Natural killer cell (primary cell): ENCODE data around the gene CPEB2. TPM values are rescaled to one million over a fixed set of nuclear protein-coding genes. Genes with fewer than 3 reads are reported as not detected.

Source experiments
- ATAC-seq, 3 donors: fragments of 150-1000 bp in 2 of 3; fragments of 200-7000 bp in 1 of 3; cut with Tn5 transposase; 1 replicate in 1 of 3; 2 replicates in 2 of 3; pipeline ENCODE4 v1.10.0; 2021; ENCODE audit warnings: mild to moderate bottlenecking in 2 of 3, moderate library complexity in 2 of 3
- DNase-seq, 2 donors: peaks; one replicate each; pipeline versions ENCODE4 v3.0.0 to v3.0.0-alpha.2; 2013 to 2021; ENCODE audit warnings: mixed read lengths in 1 of 2
- H3K27ac ChIP-seq: one replicate; pipeline ENCODE4 v1.5.1; 2013; ENCODE audit warnings: mild to moderate bottlenecking, low read length
- H3K27me3 ChIP-seq: one replicate; pipeline ENCODE4 v1.6.1; 2013; ENCODE audit warnings: low read length; ENCODE audit not compliant: control insufficient read depth, insufficient read depth
- H3K36me3 ChIP-seq: one replicate; pipeline ENCODE4 v1.6.1; 2013; ENCODE audit warnings: low read length; ENCODE audit not compliant: control insufficient read depth, insufficient read depth
- H3K4me1 ChIP-seq: one replicate; pipeline ENCODE4 v1.6.1; 2013; ENCODE audit warnings: low read length; ENCODE audit not compliant: control insufficient read depth, insufficient read depth
- H3K4me3 ChIP-seq: one replicate; pipeline ENCODE4 v1.5.1; 2013; ENCODE audit warnings: low read length
- H3K9me3 ChIP-seq: one replicate; pipeline ENCODE4 v1.6.1; 2013; ENCODE audit warnings: low read length; ENCODE audit not compliant: control insufficient read depth, insufficient read depth
- H3K27ac Mint-ChIP-seq, 2 donors: one replicate each; pipeline ENCODE4 v1.8.0; 2022; ENCODE audit warnings: mild to moderate bottlenecking in 2 of 2, mixed read lengths in 2 of 2, moderate library complexity in 1 of 2
- H3K27me3 Mint-ChIP-seq, 2 donors: one replicate each; pipeline ENCODE4 v1.8.0; 2022; ENCODE audit warnings: low read depth in 2 of 2, mixed read lengths in 2 of 2
- H3K36me3 Mint-ChIP-seq: one replicate; pipeline ENCODE4 v1.8.0; 2022; ENCODE audit warnings: mixed read lengths
- H3K4me1 Mint-ChIP-seq, 2 donors: one replicate each; pipeline ENCODE4 v1.8.0; 2022; ENCODE audit warnings: mixed read lengths in 2 of 2
- H3K4me3 Mint-ChIP-seq: one replicate; pipeline ENCODE4 v1.8.0; 2022; ENCODE audit warnings: mild to moderate bottlenecking, moderate library complexity, mixed read lengths
- H3K9me3 Mint-ChIP-seq, 2 donors: one replicate each; pipeline ENCODE4 v1.8.0; 2022; ENCODE audit warnings: mixed read lengths in 2 of 2
- CTCF ChIP-seq: fragments of 200-600 bp; IDR thresholded peaks from one replicate; pipeline ENCODE4 v1.8.0; 2022; ENCODE audit warnings: antibody characterized with exemption
- WGBS: methylation state at CpG from one replicate; pipeline ENCODE4 v1.1.7; 2013; ENCODE audit warnings: missing lambda C conversion rate; ENCODE audit not compliant: insufficient coverage; 5-methylcytosine and 5-hydroxymethylcytosine counted together
- intact Hi-C: fragments of 100-400 bp; cut with micrococcal nuclease; formaldehyde crosslinking; loops from one replicate; pipeline ENCODE4 v1.14.2; 2022
- total RNA-seq, 4 donors: library from RNA; stranded (reverse); fragments of 120-200 nt in 1 of 4; gene quantifications; one replicate each; pipeline versions ENCODE4 v1.2.3 to v1.2.4, GENCODE V29; 2013 to 2022

Gene CPEB2
- total RNA-seq, 3 donors from 2014 or later (not counting 1 experiment from before 2014, with no cell fraction given), result 24.7 to 32.5 (median 29.0) TPM

- Mint-ChIP-seq H3K27me3 (no peaks in the 10 kb centered on the region), H3K27ac (no peak overlapping the region), H3K9me3 (no peaks in the 10 kb centered on the region), H3K4me1 (no peaks in the 10 kb centered on the region), H3K4me3 (no peak overlapping the region), H3K36me3 (no peaks in the 10 kb centered on the region)
- H3K4me1 ChIP-seq, result no peaks in the 10 kb centered on the region
- no peak for DNase-seq
- no peaks in the 10 kb centered on the region for H3K36me3 ChIP-seq
- no peak overlapping the region for H3K4me3 ChIP-seq
- TF ChIP-seq CTCF, result no peak
- no peak overlapping the region for H3K27ac ChIP-seq
- H3K9me3 ChIP-seq, result no peaks in the 10 kb centered on the region
- intact Hi-C loops, result no loop called here
- no peak for ATAC-seq
- no peaks in the 10 kb centered on the region for H3K27me3 ChIP-seq
Observed at GRCh38 chr4:15110120-15110571, 107.9 kb downstream of the CPEB2 start.

- no peak overlapping the region for H3K27ac Mint-ChIP-seq
- H3K4me1 Mint-ChIP-seq, result no peaks in the 10 kb centered on the region
- whole genome bisulfite sequencing, result 92% methylated on average over 2 of the region's 2 CpGs
- Histone ChIP-seq H3K4me3 (no peak overlapping the region), H3K4me1 (no peaks in the 10 kb centered on the region), H3K27me3 (no peaks in the 10 kb centered on the region), H3K27ac (no peak overlapping the region), H3K9me3 (no peaks in the 10 kb centered on the region), H3K36me3 (no peaks in the 10 kb centered on the region)
- H3K9me3 Mint-ChIP-seq, result peaks cover 5 to 7% of the 10 kb centered on the region in 2 donors
- H3K27me3 Mint-ChIP-seq, result peaks cover 6 to 11% of the 10 kb centered on the region in 2 donors
- H3K36me3 Mint-ChIP-seq, result peaks cover 7% of the 10 kb centered on the region
- ATAC-seq (no peak), DNase-seq (no peak)
- TF ChIP-seq CTCF, result no peak
- intact Hi-C loops, result no loop called here
- H3K4me3 Mint-ChIP-seq, result no peak overlapping the region
Observed at GRCh38 chr4:15116509-15117079, 114.3 kb downstream of the CPEB2 start.

- no peak overlapping the region for H3K4me3 ChIP-seq
- WGBS, result no CpG with 5 or more reads among the region's 3 CpGs
- no peaks in the 10 kb centered on the region for H3K4me1 Mint-ChIP-seq
- no peak overlapping the region for H3K27ac ChIP-seq
- no peaks in the 10 kb centered on the region for H3K36me3 ChIP-seq
- H3K27me3 Mint-ChIP-seq, result peaks cover 6 to 11% of the 10 kb centered on the region in 2 donors
- no peaks in the 10 kb centered on the region for H3K4me1 ChIP-seq
- H3K27ac Mint-ChIP-seq, result no peak overlapping the region
- H3K9me3 ChIP-seq, result no peaks in the 10 kb centered on the region
- ATAC-seq (no peak), DNase-seq (no peak)
- no peak overlapping the region for H3K4me3 Mint-ChIP-seq
- H3K9me3 Mint-ChIP-seq, result peaks cover 5 to 7% of the 10 kb centered on the region in 2 donors
- H3K27me3 ChIP-seq, result no peaks in the 10 kb centered on the region
- peaks cover 7% of the 10 kb centered on the region for H3K36me3 Mint-ChIP-seq
- no peak for TF ChIP-seq CTCF
- intact Hi-C loops, result no loop called here
Observed at GRCh38 chr4:15117270-15117946, 115.1 kb downstream of the CPEB2 start.
